Posterior vena cava (tissue), 2 donors: ENCODE data around the gene FIGNL1. TPM values are rescaled to one million over a fixed set of nuclear protein-coding genes. Genes with fewer than 3 reads are reported as not detected.

Source experiments
- DNase-seq: peaks from one replicate; pipeline ENCODE4 v3.0.0-alpha.2; 2020; ENCODE audit warnings: low spot score
- intact Hi-C, 2 donors: fragments of 100-400 bp; cut with DNase I; formaldehyde crosslinking; loops; one replicate each; pipeline versions ENCODE4 v1.14.1 to v1.14.2; 2022 to 2023
- total RNA-seq, 2 donors: library from RNA; stranded (reverse); fragmentation: NEBNext Ultra II Directional; extraction: Animal tissue kit (Norgen Biotek cat#: 25700); gene quantifications; one replicate each; pipeline ENCODE4 v1.2.1, GENCODE V29; 2021
- donor health status: DM: yes; HTN: yes; CAD: no.
- donor health status: DM: yes; HTN: yes; CAD: no.

The FIGNL1 gene
- total RNA-seq, 2 donors from 2014 or later: 4.4 to 8.3 TPM

DNA sequence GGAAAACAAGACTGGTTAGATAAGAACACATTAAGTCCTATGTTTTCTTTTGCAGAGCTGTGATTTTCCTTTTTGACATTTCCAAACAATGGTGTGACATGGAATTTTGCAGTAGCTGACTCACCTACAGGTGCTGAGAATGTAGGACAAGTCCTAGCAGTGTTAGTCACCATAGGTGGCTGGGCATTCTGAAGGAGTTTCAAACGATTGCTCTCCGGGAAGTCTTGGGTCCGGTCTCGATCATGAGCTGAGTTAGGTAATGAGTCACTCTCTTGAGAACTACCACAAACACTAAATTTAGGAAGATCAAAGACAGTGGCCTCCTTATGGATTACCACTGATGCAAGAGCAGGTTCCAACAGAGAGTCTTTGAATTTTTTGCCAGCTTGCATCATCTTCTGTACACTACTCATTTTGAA lies 3.6 kb downstream of the FIGNL1 start:
- intact Hi-C loops: no loop called here
- DNase-seq: no peak

DNA sequence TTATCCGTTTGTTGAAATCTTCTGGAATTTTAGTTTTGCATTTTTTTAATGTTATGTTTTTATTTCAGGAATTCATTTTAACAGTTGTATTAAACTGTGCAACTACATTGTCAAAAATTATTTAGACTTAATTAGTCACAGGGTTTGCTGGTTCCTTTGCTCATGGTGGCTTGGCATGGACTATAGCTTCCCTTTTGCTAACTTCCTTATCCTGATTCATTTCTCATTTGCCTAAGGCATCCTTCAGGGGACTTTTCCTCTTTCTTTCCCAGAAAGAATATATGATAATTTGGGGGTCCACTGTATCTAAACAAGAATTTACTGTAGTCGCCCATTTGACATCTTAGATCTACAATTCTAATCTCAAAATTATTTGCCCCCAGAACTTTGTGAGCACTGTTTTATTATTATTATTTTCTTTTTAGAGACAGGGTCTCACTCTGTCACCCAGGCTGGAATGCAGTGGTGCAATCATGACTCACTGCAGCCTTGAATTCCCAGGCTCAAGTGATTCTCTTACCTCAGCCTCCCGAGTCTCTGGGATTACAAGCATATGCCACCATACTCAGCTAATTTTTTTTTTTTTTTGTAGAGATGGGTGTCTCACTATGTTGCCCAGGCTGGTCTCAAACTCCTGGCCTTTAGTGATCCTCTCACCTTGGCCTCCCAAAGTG lies 13.9 kb downstream of the FIGNL1 start:
- DNase-seq: no peak
- intact Hi-C loops: no loop called here

DNA sequence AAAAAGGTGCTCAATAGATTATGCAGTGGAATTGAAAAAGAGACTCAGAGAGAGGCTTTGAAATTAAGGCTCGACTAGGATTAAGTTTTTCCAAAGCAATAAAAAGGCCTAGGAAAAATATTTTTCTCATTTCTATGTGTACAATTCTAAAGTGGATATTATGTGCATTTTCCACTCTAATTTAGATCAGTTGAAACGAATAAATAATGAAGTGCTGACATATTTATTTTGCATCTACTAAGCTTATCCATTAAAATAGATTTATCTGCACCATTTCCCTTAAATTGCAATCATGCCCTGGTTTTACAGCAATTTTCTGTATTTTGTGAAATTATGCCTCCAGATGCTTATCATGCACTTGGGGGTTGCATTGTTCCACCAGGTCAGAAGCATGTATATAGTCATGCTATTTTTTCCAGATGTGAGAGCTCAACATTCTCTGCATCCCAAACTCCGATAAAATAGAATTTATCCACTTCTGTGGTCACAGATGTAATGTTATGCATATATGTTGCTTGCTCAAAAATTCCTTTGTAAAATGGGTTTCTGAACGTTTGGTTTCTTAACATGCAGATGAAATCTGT lies 18.3 kb downstream of the FIGNL1 start:
- intact Hi-C loops: no loop called here
- DNase-seq: no peak

DNA sequence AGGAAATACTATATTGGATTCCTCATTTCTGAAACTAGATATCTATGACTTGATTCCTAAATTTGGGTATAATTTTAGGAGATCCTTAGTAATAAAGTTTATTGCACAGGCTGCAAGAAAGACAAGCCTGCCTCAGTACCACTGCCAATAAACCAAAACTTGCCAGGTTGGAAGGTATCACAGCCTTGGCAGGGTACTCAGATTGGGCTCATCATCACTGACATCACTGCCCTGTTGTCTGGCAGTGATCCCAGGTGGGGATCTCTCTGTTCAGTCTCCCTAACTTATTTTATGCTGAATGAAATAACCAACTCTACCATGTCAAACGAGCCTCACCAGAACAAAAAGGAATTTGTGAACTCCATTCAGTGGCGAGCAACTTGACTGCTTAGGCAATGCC lies 18.8 kb downstream of the FIGNL1 start:
- no peak for DNase-seq
- intact Hi-C loops: no loop called here

DNA sequence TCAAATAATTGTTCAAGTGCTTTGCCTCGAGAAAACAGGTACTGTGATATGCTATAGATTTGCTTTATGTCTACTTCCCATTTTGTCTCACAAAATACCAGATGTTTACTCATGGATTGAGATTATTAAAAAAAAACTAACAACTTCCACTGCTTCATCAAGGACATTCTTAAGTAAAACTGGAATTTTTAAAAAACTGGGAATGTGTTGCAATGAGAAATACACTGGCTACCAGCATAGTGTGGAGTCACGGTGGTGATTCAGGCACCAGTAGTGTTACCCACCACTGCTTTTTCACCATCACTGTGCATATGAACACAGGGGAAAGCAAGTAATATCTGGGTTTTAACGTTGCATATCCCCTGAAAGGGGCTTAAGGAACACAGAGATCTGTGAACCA lies 21.2 kb downstream of the FIGNL1 start:
- DNase-seq: no peak
- intact Hi-C loops: no loop called here

DNA sequence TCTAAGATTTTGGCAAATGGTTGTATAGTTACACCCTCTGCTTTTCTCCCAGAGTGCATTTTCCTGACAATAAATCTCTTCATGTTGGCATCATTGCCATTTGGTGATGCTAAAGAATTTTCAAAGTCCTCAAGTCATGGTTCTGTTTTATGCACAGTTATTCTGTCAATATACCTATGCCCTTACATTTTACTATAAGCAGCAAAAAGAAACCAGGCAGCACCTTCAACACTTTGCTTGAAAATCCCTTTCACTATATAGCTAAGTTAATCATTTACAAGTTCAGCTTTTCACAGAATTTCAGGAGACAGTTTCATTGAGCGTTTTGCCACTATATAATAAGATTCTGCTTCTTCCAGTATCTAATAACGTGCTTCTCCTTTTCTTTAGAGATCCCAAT lies 22.6 kb downstream of the FIGNL1 start:
- DNase-seq: no peak
- intact Hi-C loops: no loop called here

DNA sequence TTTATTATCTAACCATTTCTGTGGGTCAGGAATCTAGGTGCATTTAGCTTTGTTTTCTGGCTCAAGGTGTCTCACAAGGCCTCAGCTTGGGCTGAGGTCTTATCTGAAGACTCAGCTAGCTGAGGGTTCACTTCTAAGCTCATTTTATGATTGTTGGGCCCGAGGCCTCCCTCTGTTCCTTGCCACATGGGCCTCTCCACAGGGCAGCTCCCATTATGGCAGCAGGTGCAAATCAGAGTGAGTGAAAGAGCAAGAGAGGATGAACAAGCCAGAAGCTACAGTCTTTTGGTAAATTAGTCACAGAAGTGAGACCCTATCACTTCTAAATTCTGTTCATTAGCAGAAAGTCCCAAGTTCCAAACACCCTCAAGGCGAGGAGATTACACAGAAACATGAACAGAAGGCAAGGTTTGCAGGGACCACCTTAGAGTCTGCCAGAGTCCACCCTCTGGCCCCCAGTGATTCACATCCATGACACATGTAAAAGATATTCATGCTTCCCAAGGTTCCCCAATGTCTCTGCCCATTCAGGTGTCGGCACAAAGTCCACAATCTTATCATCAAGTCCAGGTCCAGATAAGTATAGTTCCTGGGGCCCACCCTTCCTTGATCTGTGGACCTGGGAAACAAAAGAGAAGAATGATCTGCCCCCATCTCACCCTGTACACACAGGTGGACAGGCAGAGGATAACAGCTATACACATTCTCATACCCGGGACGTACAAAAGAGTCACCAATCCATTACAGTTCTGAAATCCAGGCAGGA lies 23.7 kb downstream of the FIGNL1 start:
- intact Hi-C loops: no loop called here
- no peak for DNase-seq

DNA sequence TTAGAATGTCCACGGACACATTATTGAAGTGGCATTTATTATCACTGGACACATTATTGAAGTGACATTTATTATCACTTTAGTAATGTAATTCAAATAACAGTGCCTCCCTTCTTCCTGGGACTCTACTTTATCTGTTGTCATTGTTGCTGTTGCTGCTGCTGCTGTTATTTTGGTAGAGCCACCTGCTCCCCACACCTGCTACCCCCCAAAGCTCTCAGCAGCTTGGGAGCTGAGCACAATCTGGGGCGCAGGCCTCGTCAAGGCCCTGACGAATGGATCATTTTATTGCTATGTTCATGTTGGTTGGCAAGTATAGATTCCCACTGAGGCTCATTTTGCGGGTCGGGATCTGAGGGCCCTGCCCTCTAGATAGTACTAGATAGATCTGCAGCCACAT lies 24.8 kb downstream of the FIGNL1 start:
- intact Hi-C loops: no loop called here
- DNase-seq: no peak

DNA sequence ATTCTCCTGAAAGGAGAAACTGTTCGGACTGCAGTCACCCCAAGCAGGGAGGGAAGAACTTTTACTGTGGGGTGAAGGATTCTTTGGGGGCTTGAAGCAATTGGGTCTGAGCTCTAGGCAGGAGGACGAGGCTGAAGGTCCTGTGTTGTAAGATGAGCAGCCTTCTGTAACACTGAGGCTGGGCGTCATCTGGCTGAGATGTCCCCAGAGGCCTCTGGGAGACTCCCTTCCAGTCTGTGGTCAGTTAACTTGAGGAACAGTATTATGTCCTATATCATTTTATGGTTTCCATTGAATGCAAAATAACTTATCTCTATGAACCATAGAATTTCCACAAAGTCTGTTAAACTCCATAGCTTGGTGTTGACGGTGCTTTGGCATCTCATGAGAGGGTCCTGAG lies 26.3 kb downstream of the FIGNL1 start:
- no peak for DNase-seq
- intact Hi-C loops: no loop called here

DNA sequence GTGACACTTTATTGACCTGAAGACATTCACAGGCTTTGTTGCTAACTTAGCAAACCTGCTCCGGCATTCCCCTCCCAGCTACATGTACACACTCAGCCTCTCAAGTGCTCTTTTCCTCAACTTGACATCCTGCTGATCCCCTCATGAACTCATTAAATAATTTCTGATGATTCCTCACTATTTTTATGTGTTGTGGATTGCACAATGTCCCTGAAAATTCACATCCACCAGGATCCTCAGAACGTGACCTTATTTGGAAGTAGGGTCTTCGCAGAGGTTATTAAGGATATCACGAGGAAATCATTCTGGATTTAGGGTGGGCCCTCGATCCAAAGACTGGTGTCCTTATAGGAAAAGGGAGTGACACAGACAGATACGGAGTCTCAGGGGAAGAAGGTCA lies 27.3 kb downstream of the FIGNL1 start:
- no peak for DNase-seq
- intact Hi-C loops: no loop called here

DNA sequence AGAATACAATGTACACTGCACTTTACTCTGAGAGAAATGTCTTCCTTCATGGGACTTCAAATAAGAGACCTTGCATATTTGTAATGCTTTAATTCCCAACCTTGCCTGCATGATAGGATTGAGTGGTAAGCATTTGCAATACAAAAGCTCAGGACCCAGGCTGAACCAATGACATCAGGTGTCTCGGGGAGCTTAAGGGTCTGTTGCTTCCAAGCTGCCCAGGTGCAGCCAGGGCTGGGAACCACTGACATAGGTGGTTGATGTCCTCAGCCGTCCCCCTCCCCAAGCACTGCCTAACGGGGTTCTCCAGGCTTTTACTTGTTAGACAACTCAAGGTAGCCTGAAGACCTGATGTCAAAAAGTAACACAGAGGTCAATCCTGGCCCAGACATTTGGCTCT lies 29.1 kb downstream of the FIGNL1 start:
- intact Hi-C loops: no loop called here
- no peak for DNase-seq

DNA sequence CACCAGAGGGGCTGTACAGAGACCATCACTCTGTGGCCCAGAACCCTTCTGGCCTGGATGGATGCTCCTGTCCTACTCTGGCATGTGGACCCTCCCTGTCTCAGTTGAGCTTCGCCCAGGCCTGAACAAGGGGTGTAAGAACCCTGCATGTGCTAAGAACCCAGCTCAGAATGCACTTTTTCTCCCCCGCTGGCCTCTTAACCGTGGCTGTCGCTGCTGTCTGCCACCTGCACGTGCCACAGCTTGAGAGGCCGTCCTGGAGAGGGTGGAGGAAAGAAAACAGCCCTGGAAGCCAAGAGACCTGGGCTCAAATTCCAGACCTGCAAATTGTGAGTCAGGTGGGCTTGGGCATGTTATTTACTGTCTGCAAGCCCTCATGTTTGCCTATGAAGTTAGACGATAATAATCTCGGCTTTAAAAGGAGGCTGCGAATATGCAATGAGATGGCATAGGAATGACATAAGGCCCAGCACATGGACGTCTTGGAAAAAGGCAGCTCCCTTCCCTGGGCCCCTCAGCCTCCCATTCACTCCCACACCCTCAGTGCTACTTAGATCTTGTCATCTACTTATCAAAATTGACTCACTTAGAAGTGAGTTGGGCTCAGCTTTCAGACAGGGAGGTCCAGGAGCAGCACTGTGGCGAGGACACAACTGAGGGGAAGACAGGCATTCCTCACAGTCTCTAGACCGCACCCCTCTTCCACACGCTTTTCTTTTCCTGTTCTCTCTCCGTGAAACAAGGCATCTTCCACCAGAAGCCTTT lies 31.4 kb downstream of the FIGNL1 start:
- no peak for DNase-seq
- intact Hi-C loops: no loop called here

DNA sequence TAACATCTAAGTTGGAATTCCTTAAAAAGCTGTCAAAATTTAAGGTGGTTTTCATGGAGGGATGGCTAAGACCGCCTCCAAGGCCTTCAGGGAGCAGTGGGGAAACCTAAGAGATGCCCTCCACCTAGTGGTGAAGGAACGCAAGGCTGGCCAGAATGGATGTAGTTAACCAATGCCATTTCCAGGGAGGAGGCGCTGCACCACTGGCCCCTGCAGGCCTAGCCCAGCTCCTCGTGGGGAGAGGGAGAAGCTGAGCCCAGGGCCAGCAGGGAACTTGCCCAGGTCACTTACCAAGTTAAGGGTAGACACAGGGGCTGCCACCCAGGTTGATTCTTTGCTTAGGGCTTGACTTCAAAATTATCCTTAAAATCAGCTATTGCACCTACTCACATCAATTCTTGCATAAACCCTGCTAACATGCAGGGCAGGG lies 32.0 kb downstream of the FIGNL1 start:
- no peak for DNase-seq
- intact Hi-C loops: no loop called here

DNA sequence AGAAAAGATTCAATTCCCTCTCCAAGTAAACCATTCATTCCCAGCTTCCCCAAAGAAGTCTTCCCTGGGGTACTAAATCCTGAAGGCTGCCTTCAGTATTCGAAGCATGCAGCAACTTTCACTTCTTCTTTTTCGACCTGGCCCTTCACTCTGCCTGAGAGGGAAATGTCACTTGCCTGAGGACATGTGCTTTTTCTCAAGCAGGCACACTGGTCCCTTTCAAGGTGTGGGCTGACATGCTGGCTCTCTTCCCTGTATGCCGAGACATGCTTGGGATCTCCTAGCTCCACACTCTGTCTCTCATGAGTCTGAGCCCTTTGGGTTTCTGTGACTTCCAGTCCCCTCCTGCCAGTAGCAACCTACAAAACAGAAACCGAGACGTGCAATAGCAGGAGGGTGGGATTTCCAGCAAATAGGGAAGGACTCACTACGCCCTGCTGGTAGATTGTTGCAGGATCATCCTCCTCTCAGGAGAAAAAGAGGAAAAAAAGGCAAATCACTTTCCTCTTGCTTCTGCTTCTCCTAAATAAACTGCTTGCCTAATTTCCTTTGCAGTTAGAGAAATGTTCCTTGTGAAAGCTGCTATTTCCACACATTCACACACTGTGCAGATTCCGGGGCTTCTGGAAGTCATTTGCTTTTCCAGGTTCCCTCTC lies 33.5 kb downstream of the FIGNL1 start:
- intact Hi-C loops: no loop called here
- DNase-seq: no peak

DNA sequence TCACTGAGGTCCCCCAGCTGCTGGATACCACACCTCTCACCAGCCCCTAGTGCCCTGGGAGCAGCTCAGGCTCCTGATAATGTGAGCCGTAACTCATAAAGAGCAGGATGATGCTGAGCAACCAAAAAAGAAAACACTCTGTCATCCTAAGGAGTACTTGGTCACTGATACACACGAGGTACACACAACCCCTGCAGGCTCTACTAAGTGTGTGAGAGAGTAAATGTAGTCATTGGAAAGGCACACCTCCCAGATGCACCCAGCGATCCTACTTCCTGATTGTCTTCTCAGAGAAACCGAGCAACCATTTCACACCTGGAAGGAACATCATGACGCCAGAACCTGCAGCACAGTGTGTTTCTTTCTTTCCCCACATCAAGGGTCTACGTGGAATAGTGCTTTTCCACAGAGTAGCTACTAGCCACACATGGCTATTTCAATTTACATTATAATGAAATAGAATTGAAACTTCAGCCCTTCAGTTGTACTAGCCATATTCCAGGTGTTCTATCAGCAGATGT lies 34.2 kb downstream of the FIGNL1 start:
- no peak for DNase-seq
- intact Hi-C loops: no loop called here

DNA sequence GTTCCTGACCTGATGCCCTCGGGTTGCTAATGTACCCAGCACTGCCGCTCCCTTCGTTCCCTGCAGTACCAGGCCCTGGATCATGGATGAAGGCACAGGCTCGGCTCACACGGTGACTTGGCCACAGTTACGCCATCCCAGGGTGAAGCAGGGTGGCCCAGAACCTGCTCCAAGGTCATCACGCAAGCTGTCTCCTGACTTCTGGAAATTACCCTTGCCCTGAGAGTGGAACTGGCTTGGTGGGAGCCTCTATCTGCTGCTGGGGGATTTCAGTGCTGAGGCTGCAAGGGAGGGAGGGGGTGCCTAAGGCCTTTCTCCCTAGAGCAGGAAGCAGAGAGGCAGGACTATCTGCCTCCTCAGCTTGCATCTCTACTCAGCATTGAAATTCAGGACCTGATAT lies 36.6 kb downstream of the FIGNL1 start:
- no peak for DNase-seq
- intact Hi-C loops: no loop called here

DNA sequence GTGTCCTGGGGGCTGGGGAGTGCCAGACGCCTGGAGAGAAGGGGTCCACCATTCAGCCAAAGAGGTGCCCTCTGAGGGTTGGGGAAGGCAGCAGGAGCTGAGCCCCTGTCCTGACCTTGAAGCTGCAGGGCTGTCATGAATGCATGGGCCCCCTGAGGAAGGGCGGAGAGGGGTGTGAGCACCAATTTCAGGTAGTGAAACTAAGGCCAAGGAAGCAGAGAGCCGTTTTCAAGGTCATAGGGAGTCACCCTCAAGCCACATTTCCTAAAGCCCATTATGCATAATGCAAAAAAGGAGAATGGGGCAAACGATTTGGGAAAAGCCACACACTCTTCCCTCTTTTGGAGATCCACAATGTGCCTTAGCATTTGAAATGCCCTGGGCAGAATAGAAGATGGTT lies 37.2 kb downstream of the FIGNL1 start:
- intact Hi-C loops: no loop called here
- DNase-seq: no peak

DNA sequence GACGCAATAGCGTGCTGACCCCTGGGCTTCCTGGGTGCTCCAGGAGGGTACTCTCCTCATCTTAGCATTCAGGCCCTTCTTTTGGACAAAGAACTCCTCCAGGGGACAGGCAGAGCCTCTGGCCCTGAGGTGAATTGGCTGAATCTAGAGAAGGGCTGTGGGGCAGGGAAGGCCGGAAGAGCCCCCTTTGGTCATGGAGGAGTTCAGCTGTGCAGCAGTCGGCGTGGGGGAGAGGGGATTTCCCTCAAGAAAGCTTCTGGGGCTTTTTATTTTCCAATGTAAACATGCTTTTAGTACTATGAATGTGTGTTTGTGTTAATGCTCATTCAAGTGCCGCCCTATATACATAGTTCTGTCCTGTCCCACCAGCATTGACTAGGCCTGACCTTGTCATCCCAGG lies 38.8 kb downstream of the FIGNL1 start:
- intact Hi-C loops: no loop called here

More for the DNA sequence above, 38.8 kb downstream of the FIGNL1 start:
- no peak for DNase-seq
